DND-41 (cell line): Measurements from ENCODE around the gene MMD.

Source experiments
- EZH2 ChIP-seq: IDR thresholded peaks from 3 replicates; pipeline ENCODE4 v1.6.1; 2012; ENCODE audit warnings: borderline replicate concordance, low read depth, mild to moderate bottlenecking, moderate library complexity, low read length, inconsistent platforms; ENCODE audit not compliant: severe bottlenecking
- TF ChIP-seq, protein P1 (sequence below): IDR thresholded peaks from 2 replicates; pipeline ENCODE4 v1.5.1; 2012; ENCODE audit warnings: borderline replicate concordance, low read length, moderate library complexity, mild to moderate bottlenecking; ENCODE audit not compliant: poor library complexity, severe bottlenecking; ENCODE audit errors: extremely low read depth

- no peak for TF ChIP-seq EZH2
- TF ChIP-seq, protein P1, sequence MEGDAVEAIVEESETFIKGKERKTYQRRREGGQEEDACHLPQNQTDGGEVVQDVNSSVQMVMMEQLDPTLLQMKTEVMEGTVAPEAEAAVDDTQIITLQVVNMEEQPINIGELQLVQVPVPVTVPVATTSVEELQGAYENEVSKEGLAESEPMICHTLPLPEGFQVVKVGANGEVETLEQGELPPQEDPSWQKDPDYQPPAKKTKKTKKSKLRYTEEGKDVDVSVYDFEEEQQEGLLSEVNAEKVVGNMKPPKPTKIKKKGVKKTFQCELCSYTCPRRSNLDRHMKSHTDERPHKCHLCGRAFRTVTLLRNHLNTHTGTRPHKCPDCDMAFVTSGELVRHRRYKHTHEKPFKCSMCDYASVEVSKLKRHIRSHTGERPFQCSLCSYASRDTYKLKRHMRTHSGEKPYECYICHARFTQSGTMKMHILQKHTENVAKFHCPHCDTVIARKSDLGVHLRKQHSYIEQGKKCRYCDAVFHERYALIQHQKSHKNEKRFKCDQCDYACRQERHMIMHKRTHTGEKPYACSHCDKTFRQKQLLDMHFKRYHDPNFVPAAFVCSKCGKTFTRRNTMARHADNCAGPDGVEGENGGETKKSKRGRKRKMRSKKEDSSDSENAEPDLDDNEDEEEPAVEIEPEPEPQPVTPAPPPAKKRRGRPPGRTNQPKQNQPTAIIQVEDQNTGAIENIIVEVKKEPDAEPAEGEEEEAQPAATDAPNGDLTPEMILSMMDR: no peak
These were observed 9.1 kb upstream of the MMD start for GRCh38 chr17:55430541-55431288.
